Measurements from ENCODE around the gene PALM2AKAP2. TPM values are rescaled to one million over a fixed set of nuclear protein-coding genes. Genes with fewer than 3 reads are reported as not detected.

Gene PALM2AKAP2
- total and polyA plus RNA-seq, 9 of the 15 experiments (the other 6 are each of a cell fraction or from before 2014, with no cell fraction given), result not detected

- no peaks in the 10 kb centered on the region for H3K9me1 ChIP-seq (ENCODE audit: control insufficient read depth, insufficient read depth, low read length)
- H3K4me3 ChIP-seq, result no peak overlapping the region
- H4K20me1 ChIP-seq (replicated peaks; ENCODE audit: control insufficient read depth, insufficient read depth, low read length), result no peaks in the 10 kb centered on the region
- H3K27ac ChIP-seq (ENCODE audit: extremely low read depth, low read depth, low read length), result no peak overlapping the region
- TF ChIP-seq TEAD1 (CRISPR knock-in tag; IDR thresholded peaks at IDR 0.05) (no peak), TCF7L2 (IDR thresholded peaks at IDR 0.05; ENCODE audit: low read depth, low read length) (no peak), BACH1 (tag; IDR thresholded peaks at IDR 0.05) (no peak), POLR2B (IDR thresholded peaks at IDR 0.05; ENCODE audit: low read depth, partially characterized antibody) (no peak), HDAC1 (IDR thresholded peaks at IDR 0.05) (no peak), HMGXB4 (CRISPR knock-in tag; IDR thresholded peaks at IDR 0.05) (no peak), ETV5 (CRISPR knock-in tag; IDR thresholded peaks at IDR 0.05; ENCODE audit: low read depth) (no peak), FOXA3 (CRISPR knock-in tag; conservative IDR thresholded peaks at IDR 0.05 in 1 of 2, IDR thresholded peaks at IDR 0.05 in 1 of 2) (no peak), THAP7 (CRISPR knock-in tag; IDR thresholded peaks at IDR 0.05) (no peak), CBX2 (IDR thresholded peaks at IDR 0.05; ENCODE audit: insufficient read depth, low read length, poor library complexity, severe bottlenecking) (no peak), ZNF512 (tag; IDR thresholded peaks at IDR 0.05) (no peak), EP400 (IDR thresholded peaks at IDR 0.05) (no peak), RNF2 (IDR thresholded peaks at IDR 0.05) (no peak), TCF7 (IDR thresholded peaks at IDR 0.05; ENCODE audit: borderline replicate concordance) (no peak), RBFOX2 (IDR thresholded peaks at IDR 0.05; ENCODE audit: low read depth, low read length) (no peak), POLR2AphosphoS2 (IDR thresholded peaks at IDR 0.05; ENCODE audit: low read length) (no peak), SMAD1 (IDR thresholded peaks at IDR 0.05; ENCODE audit: low read depth, low read length, partially characterized antibody) (no peak), ZNF280B (CRISPR knock-in tag; IDR thresholded peaks at IDR 0.05) (no peak), TRIM24 (IDR thresholded peaks at IDR 0.05) (no peak)
- H3K4me1 ChIP-seq (replicated peaks in 1 of 2; ENCODE audit: control insufficient read depth in 2 of 2, insufficient read depth in 2 of 2, low read length in 2 of 2), result no peaks in the 10 kb centered on the region
- H2AFZ ChIP-seq (ENCODE audit: low read depth, low read length), result no peak overlapping the region
- CTCF ChIA-PET (ENCODE audit: low intra/inter-chr PET ratio), result no interaction called here
- H3K9me3 ChIP-seq (replicated peaks; ENCODE audit: control insufficient read depth, insufficient read depth, low read depth, low read length), result no peaks in the 10 kb centered on the region
- H3K4me2 ChIP-seq (ENCODE audit: insufficient read depth, low read length), result no peak overlapping the region
- no TSS peak for BruUV-seq (replicated peaks)
- no peak for FAIRE-seq
- POLR2A ChIA-PET, result interaction anchor here (0.7 kb wide), 1 partner anchor 1641 kb away, joined by 3 read pairs; no protein-coding TSS in a partner anchor
- in situ Hi-C loops (cut with MboI), result no loop called here
- H3K79me2 ChIP-seq (ENCODE audit: control insufficient read depth, insufficient read depth, low read length), result no peaks in the 10 kb centered on the region
- ATAC-seq, result no peak
- 0% methylated on average over 2 of the region's 2 CpGs for WGBS (ENCODE audit: insufficient coverage, low coverage, missing lambda C conversion rate)
- no peak overlapping the region for H3K9ac ChIP-seq (ENCODE audit: insufficient read depth in 1 of 2, low read depth in 2 of 2, low read length in 2 of 2)
- H3K36me3 ChIP-seq (ENCODE audit: control insufficient read depth, insufficient read depth, low read length), result no peaks in the 10 kb centered on the region
- DNase-seq (ENCODE audit: extremely low read depth in 1 of 4, low spot score in 3 of 4), result no peak
- intact Hi-C loops (cut with micrococcal nuclease), result loop anchor here (5.0 kb wide), 1 partner anchor 49 kb away; no protein-coding TSS in a partner anchor
- no peaks in the 10 kb centered on the region; a peak in 1 of 5 replicates for H3K27me3 ChIP-seq (ENCODE audit: control insufficient read depth in 2 of 2, insufficient read depth in 2 of 2, low read length in 2 of 2)
Observed at GRCh38 chr9:109743696-109744095, 36.3 kb upstream of the PALM2AKAP2 start.

All from K562 (cell line).